GM19324 (cell line): ENCODE data around the gene YTHDC2.
A peak's percentile ranks its signal among the peaks of the same experiment; 100 is the strongest.

ENCODE experiments used
- ATAC-seq: cut with Tn5 transposase; IDR thresholded peaks from one replicate; pipeline ENCODE4 v1.9.1; 2021; ENCODE audit warnings: mild to moderate bottlenecking, moderate library complexity; ENCODE audit not compliant: unreplicated experiment, low FRiP score

YTHDC2 gene

DNA sequence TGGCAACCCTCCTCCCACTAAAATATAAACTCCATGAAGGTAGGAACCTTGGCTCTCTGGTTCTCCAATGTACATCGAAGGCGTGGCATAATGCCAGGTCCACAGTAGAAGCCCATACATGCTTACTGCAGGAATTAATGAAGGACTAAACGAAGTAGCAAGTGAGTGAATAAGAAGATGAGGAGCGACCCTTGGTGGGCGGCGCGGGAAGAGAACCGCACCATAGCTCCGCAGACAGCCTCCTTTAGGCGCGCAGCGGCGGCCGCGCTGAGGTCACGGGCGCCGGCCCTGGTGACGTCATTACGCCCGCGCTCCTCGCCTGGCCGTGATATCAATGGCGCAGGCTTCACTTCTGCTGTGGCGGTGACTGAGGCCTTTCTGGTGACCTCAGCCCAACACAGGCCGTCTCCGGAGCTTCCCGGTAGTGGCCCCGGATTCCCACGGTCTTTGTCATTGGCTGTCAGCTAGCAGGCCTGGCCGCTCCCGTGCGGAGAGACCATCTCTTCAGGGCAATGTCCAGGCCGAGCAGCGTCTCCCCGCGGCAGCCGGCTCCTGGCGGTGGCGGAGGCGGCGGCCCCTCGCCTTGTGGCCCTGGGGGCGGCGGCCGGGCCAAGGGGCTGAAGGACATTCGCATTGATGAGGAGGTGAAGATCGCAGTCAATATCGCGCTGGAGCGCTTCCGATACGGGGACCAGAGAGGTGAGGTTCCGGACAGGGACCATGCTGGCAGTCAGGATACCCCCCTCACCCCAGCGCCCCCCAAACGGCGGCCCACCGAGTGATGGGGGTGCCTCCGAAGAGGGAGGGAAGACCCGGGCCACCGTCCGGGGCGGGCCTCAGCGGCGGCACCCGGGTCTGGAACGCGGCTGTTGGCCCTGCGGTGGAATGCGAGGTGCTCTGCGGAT, at the start of gene YTHDC2:
Gene YTHDC2, plus strand, starts transcription at position 311 of the 905 bp plus-strand sequence. Its CDS starts 202 bp downstream, at position 513.
- peak; percentile 99 for ATAC-seq

- no peak for ATAC-seq
Observed at GRCh38 chr5:113474100-113474728, 39.3 kb upstream of the YTHDC2 start.

GRCh38 chr5:113478691-113479090, 34.8 kb upstream of the YTHDC2 start:
- ATAC-seq, result no peak

- no peak for ATAC-seq
Observed at GRCh38 chr5:113480243-113480642, 33.3 kb upstream of the YTHDC2 start.

- no peak for ATAC-seq
Observed at GRCh38 chr5:113487416-113487780, 26.1 kb upstream of the YTHDC2 start.

DNA sequence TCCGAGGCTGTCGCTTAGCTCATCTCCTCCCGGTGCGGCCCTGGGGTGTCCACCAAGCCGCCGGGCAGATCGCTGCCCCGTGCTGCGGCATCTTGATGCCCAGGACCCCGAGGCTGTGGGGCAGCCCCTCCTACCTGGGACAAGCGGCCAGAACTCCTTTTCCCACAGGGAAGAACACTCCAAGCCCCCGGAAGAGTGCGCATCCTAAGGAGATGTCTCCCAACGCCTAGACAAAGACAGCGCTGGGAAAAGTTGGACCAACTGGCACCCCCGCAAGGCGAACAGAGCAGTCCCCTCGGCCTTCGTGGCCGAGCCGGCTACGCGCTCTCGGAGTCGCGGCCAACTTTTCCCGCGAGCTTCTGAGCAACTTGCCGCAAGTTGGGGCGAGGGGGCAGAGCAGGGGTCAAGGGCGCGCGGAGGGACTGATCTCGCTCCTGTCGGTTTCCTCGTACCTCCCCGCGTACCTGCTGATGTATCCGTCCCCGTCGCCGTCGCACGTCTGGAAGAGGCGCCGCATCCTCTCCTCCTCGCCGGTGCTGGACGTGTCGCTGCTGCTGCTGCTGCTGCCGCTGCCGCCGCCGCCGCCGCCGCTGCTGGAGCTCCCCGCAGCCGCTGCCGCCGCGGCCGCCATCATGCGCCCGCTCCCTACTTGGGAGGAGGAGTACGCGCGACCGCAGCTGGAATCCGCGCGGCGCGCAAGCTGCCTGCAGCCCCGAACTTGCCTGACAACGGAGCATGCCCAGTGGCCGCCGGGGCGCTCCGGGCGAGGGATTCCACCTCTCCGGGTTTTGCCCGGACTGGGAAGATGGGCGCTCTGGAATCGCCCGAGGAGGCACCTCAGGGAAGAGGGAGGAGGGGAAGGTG, 25.5 kb upstream of the YTHDC2 start, which contains the start of gene MCC:
Gene MCC, minus strand, starts transcription at position 673 of the 864 bp plus-strand sequence.
- no peak for ATAC-seq

DNA sequence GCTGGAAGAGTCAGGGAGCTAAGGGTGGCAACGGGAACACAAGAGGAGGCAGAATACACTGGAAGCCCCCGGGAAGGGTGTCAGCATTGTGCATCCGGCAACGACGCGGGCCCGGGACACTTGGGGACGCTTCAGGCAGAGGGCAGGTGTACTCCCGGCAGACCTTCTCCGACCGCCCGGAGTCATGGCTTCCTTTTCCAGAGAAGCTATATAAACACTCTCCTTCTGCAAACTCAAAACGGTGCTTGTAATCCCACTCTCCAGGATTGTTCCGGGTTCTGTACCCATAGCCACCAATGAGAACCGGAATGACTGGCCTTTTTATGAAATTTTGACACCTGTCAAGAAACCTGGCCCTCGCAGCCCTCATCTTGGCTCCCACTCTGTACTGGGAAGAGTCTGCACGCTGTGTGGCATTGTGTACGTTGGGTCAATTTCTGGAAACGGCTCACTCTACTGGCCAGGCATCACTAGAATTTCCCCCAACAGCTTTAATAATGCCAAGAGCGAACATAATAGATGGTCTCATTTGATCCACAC, 24.8 kb upstream of the YTHDC2 start:
- ATAC-seq, result no peak

- no peak for ATAC-seq
Observed at GRCh38 chr5:113489299-113489698, 24.2 kb upstream of the YTHDC2 start.

- ATAC-seq, result no peak
Observed at GRCh38 chr5:113490317-113490716, 23.2 kb upstream of the YTHDC2 start.

DNA sequence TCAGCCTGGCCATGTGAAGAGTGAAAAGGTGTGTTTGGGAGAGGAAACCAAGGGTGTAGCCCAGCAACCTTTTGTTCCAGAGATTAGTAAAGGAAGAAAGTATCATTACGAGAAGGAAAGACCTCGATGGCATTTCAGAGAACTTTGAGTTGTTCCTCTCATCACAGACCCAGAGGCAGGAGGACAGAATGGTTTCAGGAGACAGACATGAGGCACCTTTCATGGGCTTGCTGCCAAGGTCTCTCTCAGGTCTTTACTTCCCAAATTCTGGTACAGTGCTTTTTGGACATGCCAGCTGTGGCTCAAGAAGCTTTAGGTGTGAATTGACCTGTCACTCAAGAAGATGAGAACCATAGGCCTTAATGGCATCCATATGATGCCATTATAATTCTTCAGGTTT, 22.5 kb upstream of the YTHDC2 start:
- ATAC-seq, result no peak

DNA sequence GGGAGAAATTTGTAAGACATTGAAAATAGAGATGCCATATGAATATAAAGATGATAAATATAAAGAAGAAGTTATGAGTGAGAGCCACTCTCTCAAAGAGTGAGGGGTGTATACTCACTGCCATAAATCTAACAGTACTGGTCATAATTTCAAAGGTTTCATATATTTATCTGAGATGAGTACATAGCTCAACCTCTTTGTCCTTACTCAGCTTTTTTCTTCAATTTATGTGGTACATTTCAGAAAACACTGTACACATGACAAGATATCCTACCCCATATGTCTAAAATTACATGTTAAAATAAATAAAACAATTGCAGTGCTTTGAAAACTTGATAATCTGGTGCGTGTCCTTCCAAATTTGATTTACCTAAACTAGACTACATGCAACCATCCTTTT, 20.0 kb upstream of the YTHDC2 start:
- no peak for ATAC-seq

- ATAC-seq, result no peak
Observed at GRCh38 chr5:113495422-113495841, 18.1 kb upstream of the YTHDC2 start.

DNA sequence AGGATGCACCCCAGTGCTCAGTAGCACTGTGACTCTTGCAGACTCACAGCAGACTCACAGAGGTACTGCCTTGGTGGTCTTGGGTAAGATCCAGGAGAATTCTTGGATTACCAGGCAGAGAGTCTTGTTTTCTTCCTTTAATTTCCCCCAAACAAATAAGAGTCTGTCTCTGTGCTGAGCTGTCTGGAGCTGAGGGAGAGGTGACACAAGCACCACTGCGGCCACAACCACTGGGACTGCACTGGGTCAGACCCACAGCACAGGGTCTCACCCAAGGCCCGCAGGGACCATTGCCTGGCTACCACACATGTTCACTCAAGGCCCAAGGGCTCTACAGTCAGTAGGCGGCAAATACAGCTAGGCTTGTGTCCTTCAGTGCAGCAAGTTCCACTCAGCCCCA, 11.4 kb upstream of the YTHDC2 start:
- ATAC-seq, result no peak

DNA sequence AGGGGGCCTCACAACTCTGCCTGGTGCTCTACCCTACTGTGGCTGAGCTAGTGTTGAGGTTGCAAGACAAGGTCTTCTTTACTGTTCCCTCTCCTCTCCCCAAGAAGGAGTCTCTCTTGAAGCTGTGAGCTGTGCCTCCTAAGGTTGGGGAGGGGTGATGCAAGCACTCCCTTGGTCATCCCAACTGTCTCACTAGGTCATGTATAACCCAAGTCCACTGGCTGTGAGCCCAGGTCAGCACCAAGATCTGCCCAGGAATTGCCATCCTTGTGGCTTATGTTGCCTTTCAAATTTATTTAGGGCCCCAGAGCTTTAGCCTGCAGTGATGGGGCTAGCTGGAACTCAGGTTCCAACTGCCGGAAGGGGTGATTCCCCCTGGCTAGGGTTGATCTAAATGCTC, 10.3 kb upstream of the YTHDC2 start:
- ATAC-seq, result no peak

DNA sequence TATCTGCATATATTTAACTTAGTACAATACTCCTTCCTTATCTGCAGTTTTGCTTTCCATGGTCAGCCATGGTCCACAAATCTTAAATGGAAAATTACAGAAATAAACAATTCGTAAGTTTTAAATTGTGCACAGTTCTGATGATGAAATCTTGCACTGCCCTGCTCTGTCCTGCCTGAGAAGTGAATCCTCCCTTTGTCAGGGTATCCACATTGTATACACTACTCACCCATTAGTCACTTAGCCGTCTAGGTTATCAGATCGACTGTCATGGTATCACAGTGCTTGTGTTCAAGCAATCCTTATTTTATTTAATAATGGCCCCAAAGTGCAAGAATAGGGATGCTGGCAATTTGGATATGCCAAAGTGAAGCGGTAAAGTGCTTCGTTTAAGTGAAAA, 8.3 kb upstream of the YTHDC2 start:
- ATAC-seq, result no peak

GRCh38 chr5:113507601-113508000, 5.9 kb upstream of the YTHDC2 start:
- ATAC-seq, result no peak

DNA sequence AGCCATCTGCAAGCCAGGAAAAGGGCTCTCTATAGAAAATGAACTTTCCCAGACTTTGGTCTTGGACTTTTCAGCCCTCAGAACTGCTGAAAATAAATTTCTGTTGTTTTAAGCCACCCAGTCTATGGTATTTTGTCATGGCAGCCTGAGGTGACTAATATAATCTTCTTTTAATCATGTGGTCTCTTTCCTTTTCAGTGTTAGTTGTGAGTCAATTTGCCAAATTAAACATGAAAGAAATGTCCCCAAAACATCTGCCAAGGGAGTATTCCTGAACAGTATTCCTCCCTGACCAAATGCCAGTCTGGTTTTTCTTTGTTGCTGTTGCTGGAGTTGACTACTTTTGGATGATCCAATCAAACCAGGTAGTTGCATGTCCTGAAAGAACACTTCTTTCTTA, 4.7 kb upstream of the YTHDC2 start:
- no peak for ATAC-seq

GRCh38 chr5:113510836-113511451, 2.5 kb upstream of the YTHDC2 start:
- no peak for ATAC-seq

- ATAC-seq, result no peak
Observed at GRCh38 chr5:113512341-113512740, 1.2 kb upstream of the YTHDC2 start.

DNA sequence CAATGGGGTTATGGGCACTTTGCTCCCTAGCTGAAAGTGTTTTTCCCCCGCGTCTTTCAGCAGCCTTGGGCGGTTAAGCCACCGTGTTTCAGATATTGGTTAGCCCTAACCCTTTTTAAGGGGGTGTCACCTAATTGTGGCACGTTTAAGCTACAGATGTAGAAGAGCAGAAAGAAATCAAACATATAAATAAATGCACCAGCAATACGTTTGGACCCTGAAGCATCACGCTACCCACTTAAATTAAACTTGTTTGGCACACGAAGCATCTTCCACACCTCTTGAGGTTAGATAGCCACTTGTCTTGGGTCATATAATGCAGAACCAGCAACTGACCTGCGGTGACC, 768 bp downstream of the YTHDC2 start:
- ATAC-seq, result no peak
